Right ventricle myocardium inferior (tissue), 1 donor: Measurements from ENCODE around the gene RARS1. TPM values are rescaled to one million over a fixed set of nuclear protein-coding genes. Genes with fewer than 3 reads are reported as not detected.

Source experiments
- ATAC-seq: fragments of 200-7000 bp; cut with Tn5 transposase; one replicate; pipeline ENCODE4 v1.9.1; 2020; ENCODE audit warnings: mild to moderate bottlenecking, moderate library complexity
- DNase-seq: peaks from one replicate; pipeline ENCODE4 v3.0.0; 2021; ENCODE audit errors: missing footprints
- intact Hi-C: fragments of 100-400 bp; cut with DNase I; formaldehyde crosslinking; loops from one replicate; pipeline ENCODE4 v1.11.0; 2022
- long read RNA-seq: library from polyadenylated mRNA; unstranded; transcript quantifications from one replicate; pipeline ENCODE4 v2.0.0, GENCODE V29; 2021
- total RNA-seq: library from RNA; stranded (reverse); fragmentation: NEBNext Ultra II Directional; extraction: Animal tissue kit (Norgen Biotek cat#: 25700); gene quantifications from one replicate; pipeline ENCODE4 v1.2.1, GENCODE V29; 2021
- donor health status: DM: no; HTN: yes; CAD: no; lungs with severe emphysema.

Gene RARS1
- 47.1 TPM for total RNA-seq
- long read RNA-seq, transcript RARS-201 (15 exons, 2,146 nt), result major isoform, 14 of 17 reads
- long read RNA-seq, partial matches to known transcripts, result 3 of 17 reads
- long read RNA-seq, other reads (novel, unspliced or antisense), result 0 of 17 reads

DNA sequence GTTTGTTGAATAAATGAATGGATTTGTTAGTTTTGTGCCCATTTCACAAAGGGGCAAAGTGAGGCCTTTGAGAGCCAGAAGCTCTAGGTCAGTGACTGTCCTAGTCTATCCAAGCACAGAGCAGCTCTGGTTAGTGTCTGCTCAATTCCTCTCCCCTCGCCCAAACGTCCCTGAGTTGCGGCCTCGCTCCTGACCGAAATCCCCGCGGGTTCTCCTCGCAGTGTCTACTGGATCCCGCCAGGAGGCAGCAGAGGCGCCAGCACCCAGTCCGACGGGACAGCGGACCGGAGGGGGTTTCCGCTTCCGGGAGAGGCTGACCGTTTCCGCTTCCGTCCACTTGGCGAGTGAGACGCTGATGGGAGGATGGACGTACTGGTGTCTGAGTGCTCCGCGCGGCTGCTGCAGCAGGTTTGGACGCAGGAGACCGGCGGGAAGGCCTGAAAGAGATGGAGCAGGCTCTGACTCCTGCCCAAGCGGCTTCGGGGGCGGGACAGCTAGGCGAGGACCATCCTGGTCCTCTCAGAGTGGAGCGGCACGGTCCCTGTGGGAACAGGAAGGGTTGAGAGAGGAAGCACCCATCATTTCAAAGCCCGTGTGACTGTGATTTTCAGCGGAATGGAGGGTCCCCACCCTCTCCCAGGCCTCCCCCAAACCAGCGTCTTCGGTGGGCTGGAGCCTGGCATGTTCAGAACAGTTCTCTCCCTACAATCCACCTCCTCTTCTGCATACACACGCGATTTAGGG, at the start of gene RARS1:
Gene RARS1, plus strand, starts transcription at position 336 of the 744 bp plus-strand sequence. Its CDS starts 28 bp downstream, at position 364.
- intact Hi-C loops, result loop anchor here (2.0 to 5.0 kb wide), 2 partner anchors 91 to 218 kb away; partner anchors contain the start of gene PANK3
- peak; percentile 94 for DNase-seq
- peak; percentile 98 for ATAC-seq

- ATAC-seq, result no peak
- intact Hi-C loops, result no loop called here
- DNase-seq, result no peak
Observed at GRCh38 chr5:168438349-168438748, 47.9 kb upstream of the RARS1 start.

DNA sequence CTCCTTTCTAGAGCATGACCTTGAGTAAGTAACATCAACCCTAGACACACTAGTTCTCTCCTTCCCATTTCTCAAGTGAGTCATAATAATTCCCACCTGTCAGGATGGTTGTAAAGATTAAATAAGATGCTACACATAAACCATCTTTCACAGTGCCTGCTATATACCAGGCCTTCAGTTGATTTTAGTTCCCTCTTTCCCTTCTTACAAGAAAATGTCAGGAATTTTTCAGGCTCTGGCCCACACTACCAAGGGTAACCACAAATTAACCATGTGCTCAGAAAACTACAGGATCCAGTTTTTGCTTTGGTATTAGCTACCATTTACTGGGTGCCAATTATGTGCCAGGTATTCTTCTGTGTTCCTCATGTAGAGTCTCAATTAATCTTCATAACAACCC, 42.7 kb upstream of the RARS1 start:
- intact Hi-C loops, result no loop called here
- no peak for DNase-seq
- ATAC-seq, result no peak

- DNase-seq (no peak), ATAC-seq (peak; percentile 84)
- intact Hi-C loops, result no loop called here
Observed at GRCh38 chr5:168443950-168444700, 42.1 kb upstream of the RARS1 start.

DNA sequence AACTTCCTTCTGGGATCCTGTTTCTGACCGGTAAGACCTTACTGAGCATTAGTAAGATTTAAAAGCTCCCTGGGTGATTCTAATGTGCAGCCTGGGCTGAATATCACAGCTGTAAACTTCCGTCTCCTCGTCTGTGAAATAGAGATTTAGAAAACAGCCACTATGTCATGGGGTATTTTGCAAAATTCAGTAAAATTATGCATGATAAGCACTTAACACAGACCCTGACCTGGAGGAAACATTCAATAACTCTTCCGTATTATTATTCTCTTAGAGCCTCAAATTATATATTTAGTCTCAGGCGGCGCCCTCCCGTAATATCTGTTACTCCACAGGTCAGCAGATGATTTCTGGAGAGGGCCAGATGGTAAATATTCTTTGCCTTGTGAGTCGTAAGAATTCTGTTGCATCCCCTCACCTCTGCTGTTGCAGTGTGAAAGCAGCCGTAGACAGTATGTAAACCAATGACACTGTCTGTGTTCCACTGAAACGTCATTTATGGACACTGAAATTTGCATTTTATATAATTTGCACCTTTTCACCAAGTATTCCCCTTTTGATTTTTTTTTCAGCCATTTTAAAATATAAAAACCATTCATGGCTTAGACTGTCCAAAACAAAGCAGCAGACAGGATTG, 39.2 kb upstream of the RARS1 start:
- intact Hi-C loops, result no loop called here
- ATAC-seq (no peak), DNase-seq (no peak)

- ATAC-seq (peak; percentile 70), DNase-seq (no peak)
- intact Hi-C loops, result no loop called here
Observed at GRCh38 chr5:168447808-168448207, 38.5 kb upstream of the RARS1 start.

DNA sequence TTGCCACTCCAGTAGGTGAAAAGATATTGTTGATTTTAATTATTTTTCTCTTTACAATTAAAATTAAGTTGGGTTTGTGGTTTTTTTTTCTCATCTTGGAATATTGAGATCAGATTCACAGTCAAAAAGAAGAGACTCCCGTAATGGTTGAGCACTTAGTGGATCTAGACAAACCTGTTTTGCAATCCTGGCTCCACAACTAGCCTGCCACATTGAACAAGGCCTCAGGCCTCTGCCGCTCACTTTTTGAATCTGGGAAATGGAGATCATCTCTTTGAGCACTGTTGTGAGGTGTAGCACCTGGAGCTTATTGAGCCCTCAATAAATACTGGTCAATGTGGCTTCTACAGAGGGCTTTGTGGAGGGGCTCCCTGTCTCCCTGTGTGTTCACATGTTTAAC, 37.1 kb upstream of the RARS1 start:
- ATAC-seq (no peak), DNase-seq (no peak)
- intact Hi-C loops, result no loop called here

GRCh38 chr5:168451565-168451964, 34.7 kb upstream of the RARS1 start:
- ATAC-seq (no peak), DNase-seq (no peak)
- intact Hi-C loops, result no loop called here

GRCh38 chr5:168455201-168455600, 31.1 kb upstream of the RARS1 start:
- no peak for ATAC-seq
- no peak for DNase-seq
- intact Hi-C loops, result no loop called here

- ATAC-seq (no peak), DNase-seq (no peak)
- intact Hi-C loops, result no loop called here
Observed at GRCh38 chr5:168457542-168457941, 28.7 kb upstream of the RARS1 start.

- no peak for ATAC-seq
- DNase-seq, result no peak
- intact Hi-C loops, result no loop called here
Observed at GRCh38 chr5:168460606-168461005, 25.7 kb upstream of the RARS1 start.

GRCh38 chr5:168463081-168463480, 23.2 kb upstream of the RARS1 start:
- DNase-seq, result no peak
- ATAC-seq, result no peak
- intact Hi-C loops, result no loop called here

DNA sequence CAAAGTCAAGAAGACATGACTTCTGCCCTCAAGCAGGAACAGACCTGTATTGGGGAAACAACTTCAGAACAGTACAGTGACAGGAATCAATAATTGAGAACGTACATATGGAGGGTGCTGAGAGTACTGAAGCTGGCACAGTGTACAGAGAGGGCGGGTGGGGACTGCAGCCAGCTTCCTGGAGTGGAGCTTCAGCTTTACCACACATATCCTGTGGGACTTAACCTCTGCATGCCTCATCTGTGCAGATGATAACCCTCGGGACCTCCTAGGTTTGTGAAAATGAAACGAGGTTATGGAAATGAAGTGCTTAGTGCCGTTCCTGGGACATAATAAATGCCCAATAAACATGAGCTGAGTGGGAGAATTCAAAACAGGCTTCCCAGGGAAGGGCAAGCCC, 22.1 kb upstream of the RARS1 start:
- intact Hi-C loops, result no loop called here
- ATAC-seq (no peak), DNase-seq (no peak)

- ATAC-seq (no peak), DNase-seq (no peak)
- intact Hi-C loops, result no loop called here
Observed at GRCh38 chr5:168464641-168465040, 21.6 kb upstream of the RARS1 start.

DNA sequence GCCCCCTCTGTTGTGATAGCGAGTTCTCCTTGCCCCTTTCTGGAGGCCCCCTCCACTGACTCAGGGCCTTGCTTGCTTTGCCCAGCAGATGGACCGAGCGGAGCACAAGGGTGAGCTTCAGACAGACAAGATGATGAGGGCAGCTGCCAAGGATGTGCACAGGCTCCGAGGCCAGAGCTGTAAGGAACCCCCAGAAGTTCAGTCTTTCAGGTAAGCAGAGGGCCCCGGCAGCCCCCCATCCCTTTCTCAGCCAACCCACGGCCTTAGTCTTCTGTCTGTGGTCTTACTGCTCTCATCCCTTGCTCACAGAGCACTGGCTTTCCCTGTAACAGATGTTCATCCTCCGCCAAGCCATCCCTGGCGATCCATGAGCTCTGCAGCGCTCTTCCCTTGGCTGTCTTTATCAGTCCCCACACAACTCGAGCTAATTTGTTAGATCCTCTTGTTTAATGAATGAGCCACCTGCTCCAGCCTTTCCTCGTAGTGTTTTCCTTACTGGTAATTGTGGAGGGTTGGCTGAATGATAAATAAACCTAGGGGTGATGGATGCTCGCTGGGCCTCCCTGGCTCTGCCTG, 18.4 kb upstream of the RARS1 start:
- DNase-seq (no peak), ATAC-seq (no peak)
- intact Hi-C loops, result no loop called here

GRCh38 chr5:168468836-168469235, 17.4 kb upstream of the RARS1 start:
- intact Hi-C loops, result no loop called here
- no peak for DNase-seq

GRCh38 chr5:168469816-168470215, 16.5 kb upstream of the RARS1 start:
- ATAC-seq (no peak), DNase-seq (no peak)
- intact Hi-C loops, result no loop called here

More at GRCh38 chr5:168468836-168469235, 17.4 kb upstream of the RARS1 start:
- ATAC-seq, result no peak

- ATAC-seq, result no peak
- intact Hi-C loops, result no loop called here
Observed at GRCh38 chr5:168471785-168472184, 14.5 kb upstream of the RARS1 start.

DNA sequence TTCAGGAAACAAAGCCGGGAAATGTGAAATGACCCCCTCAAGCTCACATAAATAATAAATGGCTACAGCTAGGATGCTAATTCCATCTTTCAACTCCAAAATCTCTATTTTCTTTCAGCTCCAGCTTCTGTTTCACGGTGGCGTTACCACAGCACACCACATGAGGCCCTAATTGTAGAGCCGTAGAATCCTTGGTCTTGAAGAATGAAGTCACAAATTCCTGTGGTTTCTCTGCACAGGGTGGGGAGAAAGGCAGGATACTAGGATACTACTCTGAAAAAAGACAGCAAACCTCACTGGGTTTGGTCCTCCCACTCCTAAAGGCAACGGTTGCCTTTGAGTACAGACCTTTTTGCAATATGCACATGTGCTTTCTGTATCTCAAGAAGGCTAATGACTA, 13.9 kb upstream of the RARS1 start:
- intact Hi-C loops, result no loop called here
- DNase-seq (no peak), ATAC-seq (no peak)

More at GRCh38 chr5:168471785-168472184, 14.5 kb upstream of the RARS1 start:
- no peak for DNase-seq
